Stimulated activated CD4-positive, alpha-beta T cell treated with anti-CD3 and anti-CD28 coated beads, Interleukin-15, amount 100 ng/mL, for 24 hours (primary cell): ENCODE data around the gene AK5.
"Not testable (repeated sequence)": the region's sequence is repeated elsewhere in the genome, so short reads cannot be mapped to it uniquely, and the experiment has no call there.

Source experiments
- DNase-seq: peaks from one replicate; pipeline ENCODE4 v3.0.0-alpha.2; 2020

AK5 gene

DNA sequence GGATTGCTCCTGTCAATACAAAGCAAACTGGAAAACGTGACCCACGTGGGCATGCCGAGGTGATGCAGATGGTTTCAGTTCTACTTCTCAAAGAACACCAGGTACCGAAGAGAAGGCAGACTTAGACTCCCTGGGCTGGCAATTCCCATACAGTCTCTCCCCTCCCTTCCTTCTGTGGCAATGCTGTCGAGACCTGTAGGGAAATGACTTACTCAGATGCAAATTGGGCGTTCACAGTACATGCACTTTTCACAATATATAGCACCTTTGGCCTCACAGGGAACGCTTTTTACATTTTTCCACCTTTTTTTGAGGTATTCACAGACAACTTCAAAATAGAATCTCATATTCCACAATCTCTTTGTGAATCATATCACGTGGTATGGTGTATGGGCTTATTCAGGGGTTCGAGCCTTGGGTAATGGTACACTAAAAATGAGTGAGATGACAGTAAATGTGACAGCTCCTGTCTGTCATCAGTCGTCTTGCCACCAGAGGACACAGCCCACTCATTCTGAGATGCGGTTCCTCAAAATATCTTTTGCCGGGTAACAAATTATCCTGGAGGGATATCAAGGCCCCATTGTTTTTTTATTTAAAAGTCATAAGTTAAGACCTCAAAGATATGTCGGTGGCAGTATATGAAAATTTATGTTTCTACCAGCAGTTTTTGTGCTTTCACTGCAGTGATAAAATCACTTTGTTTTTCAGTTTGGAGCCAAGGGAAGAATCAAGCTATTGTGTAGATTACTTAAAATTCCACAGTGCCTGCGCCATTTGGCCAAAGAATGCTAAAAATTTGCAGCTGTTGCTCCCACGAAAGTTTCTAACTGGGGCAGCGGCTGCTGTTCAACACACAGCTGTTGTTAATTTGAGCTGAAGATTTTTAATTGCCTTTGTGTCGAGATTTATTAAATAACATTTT is 232.3 kb downstream of the AK5 start:
- no peak for DNase-seq

DNA sequence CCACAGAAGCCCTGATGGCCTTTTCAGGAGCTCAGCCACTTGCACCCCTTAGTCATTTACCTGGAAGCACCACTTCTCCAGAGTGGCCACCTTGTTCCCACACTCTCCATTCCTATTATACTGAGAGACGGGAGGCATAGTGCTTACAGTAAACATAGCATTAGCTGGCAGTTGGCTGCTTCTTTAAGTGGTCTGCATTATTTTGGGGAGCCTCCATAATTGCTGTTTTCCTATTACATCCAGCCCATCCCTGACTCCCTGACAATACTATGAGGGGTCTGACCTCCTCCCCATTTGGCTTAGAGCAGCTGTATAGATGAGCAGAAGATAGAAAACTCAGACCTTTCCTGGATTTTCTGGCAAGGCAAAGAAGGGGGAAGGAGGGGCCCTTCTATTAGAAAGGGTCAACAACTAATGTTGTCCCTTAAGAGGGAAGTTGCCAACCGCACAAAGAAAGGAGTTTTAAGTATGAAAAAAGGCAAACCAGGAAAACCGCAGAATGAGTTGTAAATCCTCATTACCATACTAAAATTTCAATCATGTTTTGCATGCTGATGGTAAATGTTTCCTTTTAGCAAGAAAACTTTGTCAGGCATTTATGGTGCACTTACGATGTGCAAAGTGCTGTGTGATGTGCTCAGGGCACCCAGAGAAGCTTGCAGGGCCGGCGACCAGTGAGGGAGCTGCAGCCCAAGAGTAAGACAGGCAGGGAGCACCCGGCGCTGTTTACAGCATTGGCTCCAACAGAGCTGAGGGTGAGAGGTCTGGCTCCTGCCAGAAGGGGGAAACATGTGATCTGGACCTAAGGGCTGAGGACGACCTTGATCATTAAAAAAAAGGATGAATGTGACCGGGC is 233.3 kb downstream of the AK5 start:
- DNase-seq, result no peak

GRCh38 chr1:77516106-77516505 is 234.3 kb downstream of the AK5 start:
- no peak for DNase-seq

DNA sequence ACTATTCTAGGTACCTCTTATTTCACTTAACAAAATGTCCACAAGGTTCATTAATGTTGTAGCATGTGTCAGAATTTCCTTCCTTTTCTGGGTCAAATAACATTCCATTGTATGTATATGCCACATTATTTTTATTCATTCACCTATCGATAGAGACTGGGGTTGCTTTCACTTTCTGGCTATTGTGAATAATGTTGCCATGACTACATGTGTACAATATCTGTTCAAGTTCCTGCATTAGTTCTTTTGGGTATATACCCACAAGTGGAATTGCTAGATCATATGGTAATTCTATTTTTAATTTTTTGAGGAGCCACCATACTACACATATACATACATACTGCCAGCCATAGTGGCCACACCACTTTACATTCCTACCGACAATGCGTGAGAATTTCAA is 242.2 kb downstream of the AK5 start:
- DNase-seq, result no peak

DNA sequence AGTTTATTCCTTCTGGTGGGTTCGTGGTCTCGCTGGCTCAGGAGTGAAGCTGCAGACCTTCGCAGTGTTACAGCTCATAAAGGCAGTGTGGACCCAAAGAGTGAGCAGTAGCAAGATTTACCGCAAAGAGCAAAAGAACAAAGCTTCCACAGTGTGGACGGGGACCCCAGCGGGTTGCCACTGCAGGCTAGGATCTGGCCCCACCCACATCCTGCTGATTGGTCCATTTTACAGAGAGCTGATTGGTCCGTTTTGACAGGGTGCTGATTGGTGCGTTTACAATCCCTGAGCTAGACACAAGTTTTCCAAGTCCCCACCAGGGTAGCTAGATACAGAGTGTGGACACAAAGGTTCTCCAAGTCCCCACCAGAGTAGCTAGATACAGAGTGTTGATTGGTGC is 249.3 kb downstream of the AK5 start:
- DNase-seq, result not testable (repeated sequence)

DNA sequence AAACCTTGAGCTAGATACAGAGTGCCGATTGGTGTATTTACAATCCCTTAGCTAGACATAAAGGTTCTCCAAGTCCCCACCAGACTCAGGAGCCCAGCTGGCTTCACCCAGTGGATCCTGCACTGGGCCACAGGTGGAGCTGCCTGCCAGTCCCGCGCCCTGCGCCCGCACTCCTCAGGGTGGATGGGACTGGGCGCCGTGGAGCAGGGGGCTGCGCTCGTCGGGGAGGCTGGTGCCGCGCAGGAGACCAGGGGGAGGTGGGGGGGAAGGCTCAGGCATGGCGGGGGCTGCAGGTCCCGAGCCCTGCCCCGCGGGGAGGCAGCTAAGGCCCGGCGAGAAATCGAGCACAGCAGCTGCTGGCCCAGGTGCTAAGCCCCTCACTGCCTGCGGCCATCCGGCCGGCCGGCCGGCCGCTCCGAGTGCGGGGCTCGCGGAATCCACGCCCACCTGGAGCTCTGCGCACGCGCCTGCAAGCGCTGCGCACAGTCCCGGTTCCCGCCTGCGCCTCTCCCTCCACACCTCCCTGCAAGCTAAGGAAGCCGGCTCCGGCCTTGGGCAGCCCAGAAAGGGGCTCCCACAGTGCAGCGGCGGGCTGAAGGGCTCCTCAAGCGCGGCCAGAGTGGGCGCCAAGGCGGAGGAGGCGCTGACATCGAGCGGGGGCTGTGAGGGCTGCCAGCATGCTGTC is 249.9 kb downstream of the AK5 start:
- DNase-seq, result not testable (repeated sequence)

DNA sequence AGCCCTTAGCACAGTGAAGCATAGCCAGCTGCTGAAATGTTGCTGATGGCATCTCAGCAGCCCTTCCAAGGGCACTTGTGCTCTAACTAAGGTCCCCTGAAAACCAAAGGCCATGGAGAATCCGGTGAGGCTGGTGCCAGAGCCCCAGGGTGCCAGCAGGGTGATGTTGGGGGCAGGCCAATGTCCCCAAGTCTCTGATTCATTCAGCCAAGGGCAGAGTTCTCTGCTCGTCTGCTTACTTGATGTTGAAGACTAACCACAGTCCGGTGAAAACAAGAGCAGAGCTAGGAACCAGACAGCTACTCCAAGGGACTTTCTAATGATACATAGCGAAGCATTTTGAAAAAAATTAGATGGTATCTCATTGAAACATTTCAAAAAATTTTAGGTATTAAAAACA is 250.8 kb downstream of the AK5 start:
- no peak for DNase-seq

DNA sequence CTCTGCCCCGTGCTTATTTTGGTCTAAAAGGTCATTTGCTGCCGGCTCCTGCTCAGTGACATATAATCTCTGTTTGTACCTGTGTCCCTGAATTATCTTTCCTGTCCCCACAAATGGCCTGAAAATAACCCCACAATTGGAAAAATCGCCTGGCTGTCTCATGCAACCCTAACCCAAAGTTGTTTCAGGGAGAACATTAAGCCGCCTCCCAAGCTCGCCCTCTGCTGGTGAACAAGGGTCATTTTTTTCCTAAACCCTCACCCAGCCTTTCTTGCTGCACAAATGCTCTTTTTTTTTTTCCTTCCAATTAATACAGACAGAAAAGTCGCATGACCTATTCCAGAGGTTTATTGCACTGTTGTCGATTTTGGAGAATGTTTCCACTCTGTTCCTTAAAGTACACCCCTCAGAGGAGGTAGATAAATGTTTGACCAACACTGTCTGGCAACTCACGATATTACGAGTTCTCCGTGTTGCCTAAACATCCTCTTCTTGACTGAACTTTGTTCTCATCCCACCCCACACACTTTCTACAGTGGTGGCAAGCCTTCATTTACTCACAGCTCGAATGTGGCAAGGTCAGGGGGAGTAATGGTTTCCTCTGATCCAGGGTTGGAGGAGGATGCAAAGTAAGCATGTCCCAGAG is 252.0 kb downstream of the AK5 start:
- peak; percentile 66 for DNase-seq

DNA sequence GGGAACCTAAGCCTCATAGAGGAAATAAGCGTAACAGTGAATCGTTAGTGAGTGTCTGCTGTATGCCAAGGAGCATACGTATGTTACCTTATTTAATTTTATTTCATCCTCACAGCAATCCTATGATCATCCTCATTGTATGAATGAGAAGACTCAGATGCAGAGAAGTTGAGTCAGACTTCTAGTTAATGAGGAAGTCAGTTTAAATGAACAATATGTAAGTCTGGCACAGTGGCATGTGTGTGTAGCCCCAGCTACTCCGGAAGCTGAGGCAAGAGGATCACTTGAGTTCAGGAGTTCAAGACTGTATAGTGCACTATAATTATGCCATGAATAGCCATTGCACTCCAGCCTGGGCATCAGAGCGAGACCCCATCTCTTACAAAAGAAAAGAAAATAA is 252.6 kb downstream of the AK5 start:
- no peak for DNase-seq

DNA sequence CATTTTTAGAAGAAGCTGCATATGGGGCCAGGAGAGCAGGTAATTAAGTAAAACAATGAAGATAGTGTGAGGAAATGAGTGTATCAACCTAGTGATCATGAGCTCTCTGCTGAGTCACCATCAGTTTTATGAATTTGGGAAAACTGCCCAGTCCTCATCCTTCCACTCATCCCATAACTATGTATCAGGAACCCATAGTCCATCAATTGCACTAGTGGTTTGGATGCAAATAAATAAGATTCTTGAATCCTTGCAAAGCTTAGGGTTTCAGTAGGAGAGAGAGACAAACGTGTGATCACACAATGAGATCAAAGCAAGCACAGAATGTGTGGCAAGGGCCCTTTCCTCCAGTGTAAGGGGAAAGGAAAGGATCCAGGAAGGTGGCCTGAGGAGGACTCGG is 255.0 kb downstream of the AK5 start:
- no peak for DNase-seq

DNA sequence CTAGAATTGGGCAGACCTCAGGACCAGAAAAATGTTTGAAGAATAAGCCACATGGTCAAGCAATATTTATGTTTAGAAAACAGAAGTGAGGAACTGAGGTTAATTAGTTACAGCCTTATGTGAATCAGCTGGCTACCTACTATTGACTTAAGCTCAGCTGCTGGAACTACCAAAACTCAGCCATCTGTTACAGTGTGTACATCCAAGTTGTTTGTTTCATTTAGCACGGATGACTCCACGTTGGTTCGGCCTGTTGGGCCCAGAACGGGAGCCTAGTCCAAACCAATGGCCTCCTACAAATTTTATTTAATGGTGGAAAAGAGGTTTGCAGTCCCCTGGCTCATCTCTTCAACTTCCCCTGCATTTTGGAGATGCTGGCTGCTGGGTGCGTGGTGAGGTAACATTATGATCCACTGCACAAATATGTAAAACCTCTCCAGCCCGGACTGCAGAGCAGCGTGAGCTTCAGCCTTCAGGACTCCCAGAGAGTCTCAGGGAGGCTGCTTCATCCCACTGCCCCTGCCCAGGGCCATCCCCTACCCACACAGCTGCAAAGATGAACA is 257.2 kb downstream of the AK5 start:
- no peak for DNase-seq

GRCh38 chr1:77539519-77540142 is 257.8 kb downstream of the AK5 start:
- DNase-seq, result no peak

DNA sequence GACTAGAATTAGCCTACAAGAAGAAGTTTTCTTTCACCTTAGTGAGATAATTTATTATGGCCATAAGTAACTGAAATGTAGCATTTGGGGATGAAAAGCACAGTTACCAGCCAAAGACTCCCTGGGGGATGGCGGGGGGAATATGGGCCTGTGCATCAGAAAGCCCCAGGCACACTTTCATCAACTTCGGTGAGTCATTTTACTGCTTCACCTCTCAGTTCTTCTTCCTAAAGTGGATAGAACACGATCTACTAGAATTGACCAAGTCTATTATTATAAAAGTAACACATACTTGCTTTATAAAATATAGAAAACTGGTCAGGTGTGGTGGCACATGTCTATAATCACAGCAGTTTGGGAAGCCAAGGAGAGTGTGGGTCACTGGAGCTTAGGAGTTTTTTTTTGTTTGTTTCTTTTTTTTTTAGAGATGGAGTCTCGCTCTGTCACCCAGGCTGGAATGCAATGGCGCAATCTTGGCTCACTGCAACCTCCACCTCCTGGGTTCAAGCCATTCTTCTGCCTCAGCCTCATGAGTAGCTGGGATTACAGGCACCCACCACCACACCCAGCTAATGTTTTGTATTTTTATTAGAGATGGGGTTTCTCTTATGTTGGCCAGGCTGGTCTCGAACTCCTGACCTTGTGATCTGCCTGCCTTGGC is 258.8 kb downstream of the AK5 start:
- DNase-seq, result no peak

- DNase-seq, result no peak
Measured at GRCh38 chr1:77541162-77541545, 259.3 kb downstream of the AK5 start.

DNA sequence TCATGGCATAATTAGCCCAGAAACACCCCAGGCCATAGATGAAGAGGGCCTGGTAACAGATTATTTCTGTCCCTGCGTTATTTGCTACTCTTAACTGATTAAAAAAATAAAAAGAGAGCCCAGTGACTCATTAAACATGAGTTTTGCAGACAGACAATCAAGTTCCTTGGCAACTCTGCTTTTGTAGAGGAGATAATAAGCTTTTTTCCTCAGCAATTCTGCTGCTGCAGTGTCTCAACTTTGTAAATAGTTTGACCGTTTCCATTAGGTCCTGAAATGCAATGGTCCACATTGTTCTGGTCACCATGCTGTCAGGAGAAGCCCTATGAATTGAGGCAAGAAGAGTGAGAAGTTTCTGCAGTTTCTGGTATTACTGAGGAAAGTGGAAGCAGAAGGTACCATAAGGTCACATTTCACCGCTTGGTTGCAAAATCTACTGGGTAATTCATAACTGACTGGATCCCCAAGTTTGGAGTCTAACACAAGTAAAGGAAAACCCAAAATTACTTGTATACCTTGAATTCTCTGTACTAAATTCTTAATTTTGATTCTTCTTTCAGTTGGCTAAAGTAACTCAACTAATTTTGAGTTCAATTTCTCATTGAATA is 261.1 kb downstream of the AK5 start:
- no peak for DNase-seq

GRCh38 chr1:77543822-77544448 is 262.1 kb downstream of the AK5 start:
- no peak for DNase-seq

DNA sequence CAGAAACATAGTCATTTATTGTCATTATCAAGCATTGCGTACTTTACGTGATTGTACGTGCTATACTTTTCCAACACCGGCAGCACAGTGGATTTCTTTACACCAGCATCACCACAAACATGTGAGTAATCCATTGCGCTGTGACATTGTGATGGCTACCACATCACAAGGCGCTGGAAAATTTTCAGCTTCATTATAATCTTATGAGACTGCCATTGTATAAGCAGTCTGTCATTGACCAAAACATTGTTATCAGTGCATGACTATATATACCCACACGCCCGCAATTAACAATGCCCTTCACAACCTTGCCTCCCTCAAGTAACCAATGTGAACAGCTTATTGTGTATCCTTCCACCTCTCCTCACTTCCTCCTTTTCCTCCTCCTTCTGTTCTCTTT is 263.0 kb downstream of the AK5 start:
- DNase-seq, result no peak

- DNase-seq, result no peak
Measured at GRCh38 chr1:77545970-77546369, 264.2 kb downstream of the AK5 start.

GRCh38 chr1:77546890-77547289 is 265.1 kb downstream of the AK5 start:
- no peak for DNase-seq

DNA sequence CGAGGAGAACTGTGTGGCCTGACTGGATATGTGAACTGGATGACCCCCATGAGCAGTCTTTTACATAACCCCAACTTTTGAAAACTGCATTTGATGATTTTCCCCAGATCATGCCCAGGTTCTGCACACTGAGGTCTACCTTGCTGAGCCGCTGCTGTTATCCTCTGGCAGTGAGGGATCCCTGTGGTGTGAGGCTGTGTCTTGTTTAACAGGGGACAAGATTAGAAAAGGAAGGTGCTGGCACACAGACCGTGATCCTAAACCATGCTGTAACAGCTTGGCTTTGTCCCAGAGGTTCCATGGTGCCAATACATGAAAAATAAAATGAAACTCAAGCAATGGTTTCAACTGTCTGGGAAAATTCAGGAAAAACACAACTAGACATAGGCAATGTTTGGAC is 266.5 kb downstream of the AK5 start:
- DNase-seq, result no peak

DNA sequence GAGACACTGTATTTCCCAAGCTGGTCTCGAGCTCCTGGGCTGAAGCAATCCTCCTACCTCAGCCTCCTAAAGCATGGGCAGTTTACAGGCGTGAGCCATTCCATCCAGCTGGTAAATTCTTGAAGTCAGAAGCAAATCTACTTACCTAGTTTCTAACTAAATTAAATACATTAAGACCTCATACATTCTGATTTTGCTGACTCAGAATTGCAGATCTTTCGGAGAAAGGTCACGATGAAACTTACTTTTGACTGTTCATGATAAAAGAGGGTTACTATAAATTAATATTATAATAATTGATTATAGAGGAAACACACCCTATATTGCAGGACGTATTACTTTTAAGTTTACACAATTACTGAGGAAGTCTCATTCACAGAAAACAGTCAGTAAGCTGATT is 268.3 kb downstream of the AK5 start:
- DNase-seq, result no peak
